Measurements from ENCODE around the gene CREB3L1. TPM values are rescaled to one million over a fixed set of nuclear protein-coding genes. Genes with fewer than 3 reads are reported as not detected.
"Not testable (repeated sequence)": the region's sequence is repeated elsewhere in the genome, so short reads cannot be mapped to it uniquely, and the experiment has no call there.

CREB3L1 gene
- total RNA-seq, 1 donor from 2014 or later: 11.1 TPM

- DNase-seq: peak; percentile 93
Measured at GRCh38 chr11:46295312-46296058, 18.0 kb downstream of the CREB3L1 start.

- DNase-seq: no peak
Measured at GRCh38 chr11:46296059-46296527, 18.6 kb downstream of the CREB3L1 start.

- peak; percentile 86 for DNase-seq
Measured at GRCh38 chr11:46296528-46297448, 19.3 kb downstream of the CREB3L1 start.

GRCh38 chr11:46298699-46299433 is 21.4 kb downstream of the CREB3L1 start:
- DNase-seq: no peak

- no peak for DNase-seq
Measured at GRCh38 chr11:46299451-46299961, 22.0 kb downstream of the CREB3L1 start.

- DNase-seq: no peak
Measured at GRCh38 chr11:46300270-46300669, 22.8 kb downstream of the CREB3L1 start.

- no peak for DNase-seq
Measured at GRCh38 chr11:46302866-46303265, 25.4 kb downstream of the CREB3L1 start.

GRCh38 chr11:46304036-46304435 is 26.6 kb downstream of the CREB3L1 start:
- not testable (repeated sequence) for DNase-seq

- DNase-seq: no peak
Measured at GRCh38 chr11:46304605-46305179, 27.2 kb downstream of the CREB3L1 start.

- DNase-seq: peak; percentile 48
Measured at GRCh38 chr11:46305295-46305694, 27.8 kb downstream of the CREB3L1 start.

- no peak for DNase-seq
Measured at GRCh38 chr11:46306296-46306853, 28.9 kb downstream of the CREB3L1 start.

GRCh38 chr11:46307369-46307768 is 29.9 kb downstream of the CREB3L1 start:
- DNase-seq: no peak

- DNase-seq: no peak
Measured at GRCh38 chr11:46307785-46308341, 30.4 kb downstream of the CREB3L1 start.

GRCh38 chr11:46308631-46309419 is 31.4 kb downstream of the CREB3L1 start:
- DNase-seq: peak; percentile 78

- DNase-seq: no peak
Measured at GRCh38 chr11:46309814-46310259, 32.4 kb downstream of the CREB3L1 start.

GRCh38 chr11:46315033-46315738 is 37.7 kb downstream of the CREB3L1 start:
- peak; percentile 79 for DNase-seq

- DNase-seq: no peak
Measured at GRCh38 chr11:46315783-46316563, 38.5 kb downstream of the CREB3L1 start.

- DNase-seq: no peak
Measured at GRCh38 chr11:46319074-46319453, 41.6 kb downstream of the CREB3L1 start.

GRCh38 chr11:46321757-46322156 is 44.3 kb downstream of the CREB3L1 start:
- no peak for DNase-seq
